Left lung (tissue), 10 donors: Measurements from ENCODE around the gene SIRT4. TPM values are rescaled to one million over a fixed set of nuclear protein-coding genes. Genes with fewer than 3 reads are reported as not detected.

Experiments used
- ATAC-seq: fragments of 200-7000 bp; cut with Tn5 transposase; one replicate; pipeline ENCODE4 v1.9.1; 2020; ENCODE audit warnings: moderate library complexity
- DNase-seq, 4 donors: peaks; one replicate each; pipeline ENCODE4 v3.0.0-alpha.2; 2013 to 2020
- H3K27ac ChIP-seq, 2 donors: fragments of 200-600 bp; sonication (generic) in 1 of 2; one replicate each; pipeline versions ENCODE4 v1.5.0 to v1.8.0; 2020 to 2021
- H3K27me3 ChIP-seq, 2 donors: fragments of 200-600 bp; sonication (generic) in 1 of 2; one replicate each; pipeline versions ENCODE4 v1.5.0 to v1.8.0; 2020 to 2021
- H3K36me3 ChIP-seq, 2 donors: fragments of 200-600 bp; sonication (generic) in 1 of 2; one replicate each; pipeline versions ENCODE4 v1.5.0 to v1.8.0; 2020 to 2021
- H3K4me1 ChIP-seq, 2 donors: fragments of 200-600 bp; one replicate each; pipeline ENCODE4 v1.8.0; 2021
- H3K4me3 ChIP-seq, 2 donors: fragments of 200-600 bp; sonication (generic) in 1 of 2; one replicate each; pipeline versions ENCODE4 v1.5.0 to v1.8.0; 2020 to 2021; ENCODE audit warnings: mild to moderate bottlenecking in 1 of 2
- H3K9me3 ChIP-seq, 2 donors: fragments of 200-600 bp; sonication (generic) in 1 of 2; one replicate each; pipeline versions ENCODE4 v1.5.0 to v1.8.0; 2020 to 2021
- intact Hi-C, 2 donors: fragments of 100-400 bp; cut with DNase I; formaldehyde crosslinking; loops; one replicate each; pipeline versions ENCODE4 v1.11.2 to v1.14.2; 2022
- polyA plus RNA-seq, 6 donors: library from polyadenylated mRNA; unstranded; fragments of 120-200 nt; gene quantifications; one replicate each; pipeline ENCODE4 v1.2.1, GENCODE V29; 2013; ENCODE audit not compliant: insufficient read length in 6 of 6
- total RNA-seq, 2 donors: library from RNA; stranded (reverse); fragmentation: NEBNext Ultra II Directional; extraction: Animal tissue kit (Norgen Biotek cat#: 25700); gene quantifications; one replicate each; pipeline ENCODE4 v1.2.1, GENCODE V29; 2021
- TF ChIP-seq, protein P1 (sequence below), 2 donors: fragments of 200-600 bp; sonication (generic) in 1 of 2; IDR thresholded peaks; one replicate each; pipeline versions ENCODE4 v1.5.0 to v1.8.0; 2021; ENCODE audit warnings: antibody characterized with exemption in 2 of 2
- donor health status: DM: no; HTN: yes; CAD: no.
- donor health status: DM: no; HTN: no; CAD: no.

SIRT4 gene
- total and polyA plus RNA-seq, 8 donors, result 1.7 to 3.8 (median 2.8) TPM

DNA sequence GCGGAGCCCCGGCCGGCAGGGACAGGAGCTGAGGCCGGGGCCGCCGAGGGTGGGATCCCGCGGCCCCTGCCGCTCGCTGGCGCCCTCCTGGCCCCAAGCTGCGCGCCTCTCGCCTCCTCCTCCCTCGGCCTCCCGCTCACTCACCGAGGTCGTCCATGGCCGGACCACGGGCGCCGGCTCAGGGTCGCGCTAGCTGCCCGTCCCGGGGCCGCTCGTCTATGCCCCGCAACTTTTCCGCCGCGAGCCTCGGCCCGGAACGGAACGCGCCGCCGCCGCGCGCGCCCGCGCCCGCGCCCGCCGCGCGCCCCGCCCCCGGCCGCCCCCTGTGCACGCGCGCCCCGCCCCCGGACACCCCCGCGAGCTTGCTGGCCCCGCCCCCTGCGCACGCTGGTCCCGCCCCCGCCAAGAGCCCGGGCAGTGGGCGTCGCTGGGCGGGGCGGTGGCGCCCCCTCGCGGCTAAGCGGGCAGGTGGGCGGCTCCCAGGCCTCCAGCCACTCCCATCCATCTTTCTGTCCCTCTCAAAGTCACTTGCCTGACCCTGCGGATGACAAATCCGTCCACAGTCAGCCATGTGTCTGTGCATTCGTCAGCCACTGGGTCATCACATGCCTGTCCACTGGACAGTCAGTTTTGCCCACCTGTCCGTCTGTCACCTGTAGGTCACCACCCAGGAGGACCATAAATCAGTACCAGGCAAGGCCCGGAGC lies 36.5 kb upstream of the SIRT4 start, which contains the start of gene PXN:
TSS of gene PXN (minus strand) at position 258 of the 707 bp plus-strand sequence. CDS start at position 157, 101 bp downstream.
- H3K4me3 ChIP-seq, result peak within 1 kb of the TSS; percentile 80 to 84
- H3K9me3 ChIP-seq, result no peaks in the 10 kb centered on the region
- peaks cover 32 to 64% of the 10 kb centered on the region in 2 donors for H3K4me1 ChIP-seq
- intact Hi-C loops, result loop anchor here (5.0 kb wide), 1 partner anchor 38 kb away; no protein-coding TSS in a partner anchor
- ATAC-seq, result peak; percentile 95
- peak within 1 kb of the TSS; percentile 84 to 91 for H3K27ac ChIP-seq
- peak; percentile 73 to 97 (median 90) for DNase-seq
- no peaks in the 10 kb centered on the region for H3K36me3 ChIP-seq
- TF ChIP-seq, protein P1, sequence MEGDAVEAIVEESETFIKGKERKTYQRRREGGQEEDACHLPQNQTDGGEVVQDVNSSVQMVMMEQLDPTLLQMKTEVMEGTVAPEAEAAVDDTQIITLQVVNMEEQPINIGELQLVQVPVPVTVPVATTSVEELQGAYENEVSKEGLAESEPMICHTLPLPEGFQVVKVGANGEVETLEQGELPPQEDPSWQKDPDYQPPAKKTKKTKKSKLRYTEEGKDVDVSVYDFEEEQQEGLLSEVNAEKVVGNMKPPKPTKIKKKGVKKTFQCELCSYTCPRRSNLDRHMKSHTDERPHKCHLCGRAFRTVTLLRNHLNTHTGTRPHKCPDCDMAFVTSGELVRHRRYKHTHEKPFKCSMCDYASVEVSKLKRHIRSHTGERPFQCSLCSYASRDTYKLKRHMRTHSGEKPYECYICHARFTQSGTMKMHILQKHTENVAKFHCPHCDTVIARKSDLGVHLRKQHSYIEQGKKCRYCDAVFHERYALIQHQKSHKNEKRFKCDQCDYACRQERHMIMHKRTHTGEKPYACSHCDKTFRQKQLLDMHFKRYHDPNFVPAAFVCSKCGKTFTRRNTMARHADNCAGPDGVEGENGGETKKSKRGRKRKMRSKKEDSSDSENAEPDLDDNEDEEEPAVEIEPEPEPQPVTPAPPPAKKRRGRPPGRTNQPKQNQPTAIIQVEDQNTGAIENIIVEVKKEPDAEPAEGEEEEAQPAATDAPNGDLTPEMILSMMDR (IDR thresholded peaks at IDR 0.05), result peak; percentile 80 to 94
- H3K27me3 ChIP-seq, result no peaks in the 10 kb centered on the region

DNA sequence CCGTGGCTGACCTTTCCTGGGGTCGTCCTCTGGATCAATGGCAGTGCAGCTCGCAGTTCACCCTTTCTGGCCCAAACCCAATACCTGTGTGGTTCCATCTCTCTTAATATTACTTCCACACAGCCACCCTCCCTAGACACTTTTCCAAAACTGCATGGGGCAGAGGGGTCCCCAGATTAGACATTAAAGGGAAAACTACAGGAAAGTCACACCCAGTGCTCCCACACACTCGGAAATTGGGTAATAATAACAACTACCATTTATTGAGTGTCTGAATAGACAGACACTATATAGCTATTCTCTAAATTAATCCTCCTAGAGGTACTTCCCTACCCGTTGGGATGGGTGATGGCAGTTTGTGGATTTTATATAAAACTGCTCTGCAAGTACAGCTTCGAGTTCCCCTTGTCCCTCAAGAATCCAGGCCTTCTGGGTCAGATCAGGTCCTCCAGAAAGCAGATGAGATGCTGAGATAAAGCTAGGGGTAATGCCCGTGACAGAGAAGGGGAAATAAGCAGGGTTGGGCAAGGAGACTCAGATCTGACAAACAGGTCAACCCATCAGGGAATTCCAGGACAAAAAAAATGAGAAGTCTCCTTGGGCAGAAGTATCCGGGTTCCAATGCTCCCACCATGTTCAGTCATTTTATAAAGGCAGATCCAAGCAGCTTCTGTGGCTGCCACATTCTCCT lies 35.8 kb upstream of the SIRT4 start:
- TF ChIP-seq, protein P1 (IDR thresholded peaks at IDR 0.05), result no peak
- DNase-seq, result no peak
- Histone ChIP-seq H3K4me3 (no peak overlapping the region), H3K36me3 (no peaks in the 10 kb centered on the region), H3K27ac (no peak overlapping the region), H3K9me3 (no peaks in the 10 kb centered on the region), H3K27me3 (no peaks in the 10 kb centered on the region), H3K4me1 (peaks cover 32 to 57% of the 10 kb centered on the region in 2 donors)
- no peak for ATAC-seq
- intact Hi-C loops, result loop anchor here (5.0 kb wide), 1 partner anchor 39 kb away; no protein-coding TSS in a partner anchor

DNA sequence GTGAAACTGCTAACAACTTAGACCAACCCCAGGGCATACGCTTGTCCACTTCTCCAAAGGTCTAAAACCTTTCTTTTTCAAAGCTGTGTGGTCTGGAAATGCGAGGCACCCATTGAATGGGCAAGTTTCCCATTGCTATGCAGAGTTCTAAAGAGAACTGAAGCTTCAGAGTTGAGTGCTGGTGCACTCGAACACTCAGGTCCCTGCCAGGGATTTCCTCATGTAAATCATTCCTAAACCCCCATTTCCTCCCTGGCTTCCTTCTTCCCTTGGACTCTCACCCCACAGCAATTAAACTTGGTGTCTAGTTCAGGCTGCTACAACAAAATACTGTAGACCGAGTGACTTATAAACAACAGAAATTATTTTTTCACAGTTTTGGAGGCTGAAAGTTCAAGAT lies 34.4 kb upstream of the SIRT4 start:
- peak in 1 of 4 donors; percentile 70 for DNase-seq
- H3K27ac ChIP-seq, result peak overlapping the region; percentile 28 to 48
- H3K9me3 ChIP-seq, result no peaks in the 10 kb centered on the region
- no peak overlapping the region for H3K4me3 ChIP-seq
- H3K4me1 ChIP-seq, result peaks cover 20 to 42% of the 10 kb centered on the region in 2 donors
- intact Hi-C loops, result loop anchor here (5.0 kb wide), 1 partner anchor 40 kb away; no protein-coding TSS in a partner anchor
- H3K27me3 ChIP-seq, result no peaks in the 10 kb centered on the region
- no peaks in the 10 kb centered on the region for H3K36me3 ChIP-seq
- peak; percentile 11 for ATAC-seq
- TF ChIP-seq, protein P1 (IDR thresholded peaks at IDR 0.05), result no peak

DNA sequence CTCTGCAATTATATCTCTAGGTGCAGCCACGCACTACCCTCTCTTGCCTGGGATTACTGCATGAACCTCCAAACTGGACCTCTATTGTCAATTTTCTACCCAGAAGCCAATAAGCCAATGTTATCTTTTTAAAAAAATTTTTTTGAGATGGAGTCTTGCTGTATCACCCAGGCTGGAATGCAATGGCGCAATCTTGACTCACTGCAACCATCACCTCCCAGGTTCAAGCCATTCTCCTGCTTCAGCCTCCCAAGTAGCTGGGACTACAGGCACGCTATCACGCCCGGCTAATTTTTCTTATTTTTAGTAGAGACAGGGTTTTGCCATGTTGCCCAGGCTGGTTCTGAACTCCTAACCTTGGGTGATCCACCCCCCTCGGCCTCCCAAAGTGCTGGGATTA lies 25.4 kb upstream of the SIRT4 start:
- no peak overlapping the region for H3K27ac ChIP-seq
- DNase-seq (no peak), ATAC-seq (peak; percentile 29)
- no peak overlapping the region for H3K4me3 ChIP-seq
- H3K9me3 ChIP-seq, result no peaks in the 10 kb centered on the region
- no peaks in the 10 kb centered on the region for H3K27me3 ChIP-seq
- no peaks in the 10 kb centered on the region for H3K36me3 ChIP-seq
- no peaks in the 10 kb centered on the region for H3K4me1 ChIP-seq
- intact Hi-C loops, result no loop called here
- TF ChIP-seq, protein P1 (IDR thresholded peaks at IDR 0.05), result no peak
